Measurements from ENCODE around the gene C16orf46. TPM values are rescaled to one million over a fixed set of nuclear protein-coding genes. Genes with fewer than 3 reads are reported as not detected.

The C16orf46 gene
- total and polyA plus RNA-seq, 9 of the 15 experiments (the other 6 are each of a cell fraction or from before 2014, with no cell fraction given), result 0.10 to 0.98 (median 0.41) TPM; not detected in 1

DNA sequence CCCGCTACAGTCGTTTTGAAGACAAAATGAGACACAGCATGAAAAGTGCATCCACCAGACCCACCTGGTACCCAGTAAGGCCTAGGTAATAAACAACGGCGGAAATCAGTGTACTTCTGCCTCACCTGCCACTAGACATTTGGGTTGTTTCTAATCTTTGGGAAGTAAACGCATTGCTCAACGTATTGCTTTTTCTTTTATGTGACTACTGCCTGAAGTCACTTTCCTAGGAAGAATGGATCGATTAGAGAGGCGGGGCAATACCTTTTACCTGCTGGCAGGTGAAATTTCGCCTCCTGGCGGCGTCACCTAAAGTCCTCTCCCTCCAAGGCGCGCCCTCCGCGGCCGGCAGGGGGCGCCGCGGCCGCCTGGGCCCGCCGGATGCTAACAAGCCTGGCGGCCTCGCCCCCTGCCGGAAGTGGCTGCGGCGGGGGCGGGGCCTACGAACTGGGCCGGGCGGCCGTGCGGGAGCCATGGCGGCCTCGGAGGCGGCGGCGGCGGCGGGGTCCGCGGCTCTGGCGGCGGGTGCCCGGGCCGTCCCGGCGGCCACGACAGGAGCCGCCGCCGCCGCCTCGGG is 41.6 kb downstream of the C16orf46 start, which contains the start of gene ATMIN (continued):
- TF ChIP-seq, protein P1, sequence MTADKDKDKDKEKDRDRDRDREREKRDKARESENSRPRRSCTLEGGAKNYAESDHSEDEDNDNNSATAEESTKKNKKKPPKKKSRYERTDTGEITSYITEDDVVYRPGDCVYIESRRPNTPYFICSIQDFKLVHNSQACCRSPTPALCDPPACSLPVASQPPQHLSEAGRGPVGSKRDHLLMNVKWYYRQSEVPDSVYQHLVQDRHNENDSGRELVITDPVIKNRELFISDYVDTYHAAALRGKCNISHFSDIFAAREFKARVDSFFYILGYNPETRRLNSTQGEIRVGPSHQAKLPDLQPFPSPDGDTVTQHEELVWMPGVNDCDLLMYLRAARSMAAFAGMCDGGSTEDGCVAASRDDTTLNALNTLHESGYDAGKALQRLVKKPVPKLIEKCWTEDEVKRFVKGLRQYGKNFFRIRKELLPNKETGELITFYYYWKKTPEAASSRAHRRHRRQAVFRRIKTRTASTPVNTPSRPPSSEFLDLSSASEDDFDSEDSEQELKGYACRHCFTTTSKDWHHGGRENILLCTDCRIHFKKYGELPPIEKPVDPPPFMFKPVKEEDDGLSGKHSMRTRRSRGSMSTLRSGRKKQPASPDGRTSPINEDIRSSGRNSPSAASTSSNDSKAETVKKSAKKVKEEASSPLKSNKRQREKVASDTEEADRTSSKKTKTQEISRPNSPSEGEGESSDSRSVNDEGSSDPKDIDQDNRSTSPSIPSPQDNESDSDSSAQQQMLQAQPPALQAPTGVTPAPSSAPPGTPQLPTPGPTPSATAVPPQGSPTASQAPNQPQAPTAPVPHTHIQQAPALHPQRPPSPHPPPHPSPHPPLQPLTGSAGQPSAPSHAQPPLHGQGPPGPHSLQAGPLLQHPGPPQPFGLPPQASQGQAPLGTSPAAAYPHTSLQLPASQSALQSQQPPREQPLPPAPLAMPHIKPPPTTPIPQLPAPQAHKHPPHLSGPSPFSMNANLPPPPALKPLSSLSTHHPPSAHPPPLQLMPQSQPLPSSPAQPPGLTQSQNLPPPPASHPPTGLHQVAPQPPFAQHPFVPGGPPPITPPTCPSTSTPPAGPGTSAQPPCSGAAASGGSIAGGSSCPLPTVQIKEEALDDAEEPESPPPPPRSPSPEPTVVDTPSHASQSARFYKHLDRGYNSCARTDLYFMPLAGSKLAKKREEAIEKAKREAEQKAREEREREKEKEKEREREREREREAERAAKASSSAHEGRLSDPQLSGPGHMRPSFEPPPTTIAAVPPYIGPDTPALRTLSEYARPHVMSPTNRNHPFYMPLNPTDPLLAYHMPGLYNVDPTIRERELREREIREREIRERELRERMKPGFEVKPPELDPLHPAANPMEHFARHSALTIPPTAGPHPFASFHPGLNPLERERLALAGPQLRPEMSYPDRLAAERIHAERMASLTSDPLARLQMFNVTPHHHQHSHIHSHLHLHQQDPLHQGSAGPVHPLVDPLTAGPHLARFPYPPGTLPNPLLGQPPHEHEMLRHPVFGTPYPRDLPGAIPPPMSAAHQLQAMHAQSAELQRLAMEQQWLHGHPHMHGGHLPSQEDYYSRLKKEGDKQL (CRISPR knock-in tag; IDR thresholded peaks at IDR 0.05; ENCODE audit: borderline replicate concordance), result no peak
- TF ChIP-seq HMG20B (CRISPR knock-in tag; IDR thresholded peaks at IDR 0.05) (no peak), HIVEP1 (CRISPR knock-in tag; IDR thresholded peaks at IDR 0.05) (no peak), ZNF224 (CRISPR knock-in tag; IDR thresholded peaks at IDR 0.05) (no peak), MEIS2 (IDR thresholded peaks at IDR 0.05; ENCODE audit: partially characterized antibody) (no peak), MED1 (CRISPR knock-in tag; IDR thresholded peaks at IDR 0.05; ENCODE audit: borderline replicate concordance) (no peak), HLTF (IDR thresholded peaks at IDR 0.05) (no peak), RBM34 (IDR thresholded peaks at IDR 0.05; ENCODE audit: borderline replicate concordance, insufficient read depth, low read length) (no peak), LARP7 (IDR thresholded peaks at IDR 0.05) (no peak), KLF6 (CRISPR knock-in tag; IDR thresholded peaks at IDR 0.05; ENCODE audit: borderline replicate concordance) (no peak), MTA1 (IDR thresholded peaks at IDR 0.05; ENCODE audit: borderline replicate concordance) (no peak), ZNF436 (CRISPR knock-in tag; IDR thresholded peaks at IDR 0.05) (no peak), TRIM24 (IDR thresholded peaks at IDR 0.05) (no peak), ZNF134 (CRISPR knock-in tag; conservative IDR thresholded peaks at IDR 0.05) (no peak)
- TF ChIP-seq, protein P2, sequence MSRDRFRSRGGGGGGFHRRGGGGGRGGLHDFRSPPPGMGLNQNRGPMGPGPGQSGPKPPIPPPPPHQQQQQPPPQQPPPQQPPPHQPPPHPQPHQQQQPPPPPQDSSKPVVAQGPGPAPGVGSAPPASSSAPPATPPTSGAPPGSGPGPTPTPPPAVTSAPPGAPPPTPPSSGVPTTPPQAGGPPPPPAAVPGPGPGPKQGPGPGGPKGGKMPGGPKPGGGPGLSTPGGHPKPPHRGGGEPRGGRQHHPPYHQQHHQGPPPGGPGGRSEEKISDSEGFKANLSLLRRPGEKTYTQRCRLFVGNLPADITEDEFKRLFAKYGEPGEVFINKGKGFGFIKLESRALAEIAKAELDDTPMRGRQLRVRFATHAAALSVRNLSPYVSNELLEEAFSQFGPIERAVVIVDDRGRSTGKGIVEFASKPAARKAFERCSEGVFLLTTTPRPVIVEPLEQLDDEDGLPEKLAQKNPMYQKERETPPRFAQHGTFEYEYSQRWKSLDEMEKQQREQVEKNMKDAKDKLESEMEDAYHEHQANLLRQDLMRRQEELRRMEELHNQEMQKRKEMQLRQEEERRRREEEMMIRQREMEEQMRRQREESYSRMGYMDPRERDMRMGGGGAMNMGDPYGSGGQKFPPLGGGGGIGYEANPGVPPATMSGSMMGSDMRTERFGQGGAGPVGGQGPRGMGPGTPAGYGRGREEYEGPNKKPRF (IDR thresholded peaks at IDR 0.05; ENCODE audit: low read depth, low read length), result no peak
- TF ChIP-seq, protein P3, sequence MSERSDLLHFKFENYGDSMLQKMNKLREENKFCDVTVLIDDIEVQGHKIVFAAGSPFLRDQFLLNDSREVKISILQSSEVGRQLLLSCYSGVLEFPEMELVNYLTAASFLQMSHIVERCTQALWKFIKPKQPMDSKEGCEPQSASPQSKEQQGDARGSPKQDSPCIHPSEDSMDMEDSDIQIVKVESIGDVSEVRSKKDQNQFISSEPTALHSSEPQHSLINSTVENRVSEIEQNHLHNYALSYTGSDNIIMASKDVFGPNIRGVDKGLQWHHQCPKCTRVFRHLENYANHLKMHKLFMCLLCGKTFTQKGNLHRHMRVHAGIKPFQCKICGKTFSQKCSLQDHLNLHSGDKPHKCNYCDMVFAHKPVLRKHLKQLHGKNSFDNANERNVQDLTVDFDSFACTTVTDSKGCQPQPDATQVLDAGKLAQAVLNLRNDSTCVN (CRISPR knock-in tag; IDR thresholded peaks at IDR 0.05), result no peak
- TF ChIP-seq, protein P4, sequence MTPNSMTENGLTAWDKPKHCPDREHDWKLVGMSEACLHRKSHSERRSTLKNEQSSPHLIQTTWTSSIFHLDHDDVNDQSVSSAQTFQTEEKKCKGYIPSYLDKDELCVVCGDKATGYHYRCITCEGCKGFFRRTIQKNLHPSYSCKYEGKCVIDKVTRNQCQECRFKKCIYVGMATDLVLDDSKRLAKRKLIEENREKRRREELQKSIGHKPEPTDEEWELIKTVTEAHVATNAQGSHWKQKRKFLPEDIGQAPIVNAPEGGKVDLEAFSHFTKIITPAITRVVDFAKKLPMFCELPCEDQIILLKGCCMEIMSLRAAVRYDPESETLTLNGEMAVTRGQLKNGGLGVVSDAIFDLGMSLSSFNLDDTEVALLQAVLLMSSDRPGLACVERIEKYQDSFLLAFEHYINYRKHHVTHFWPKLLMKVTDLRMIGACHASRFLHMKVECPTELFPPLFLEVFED (CRISPR knock-in tag; conservative IDR thresholded peaks at IDR 0.05), result no peak
- TF ChIP-seq, protein P5, sequence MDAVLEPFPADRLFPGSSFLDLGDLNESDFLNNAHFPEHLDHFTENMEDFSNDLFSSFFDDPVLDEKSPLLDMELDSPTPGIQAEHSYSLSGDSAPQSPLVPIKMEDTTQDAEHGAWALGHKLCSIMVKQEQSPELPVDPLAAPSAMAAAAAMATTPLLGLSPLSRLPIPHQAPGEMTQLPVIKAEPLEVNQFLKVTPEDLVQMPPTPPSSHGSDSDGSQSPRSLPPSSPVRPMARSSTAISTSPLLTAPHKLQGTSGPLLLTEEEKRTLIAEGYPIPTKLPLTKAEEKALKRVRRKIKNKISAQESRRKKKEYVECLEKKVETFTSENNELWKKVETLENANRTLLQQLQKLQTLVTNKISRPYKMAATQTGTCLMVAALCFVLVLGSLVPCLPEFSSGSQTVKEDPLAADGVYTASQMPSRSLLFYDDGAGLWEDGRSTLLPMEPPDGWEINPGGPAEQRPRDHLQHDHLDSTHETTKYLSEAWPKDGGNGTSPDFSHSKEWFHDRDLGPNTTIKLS (IDR thresholded peaks at IDR 0.05; ENCODE audit: borderline replicate concordance, low read depth), result peak; percentile 49; the same call in 1 of the 2 replicates
